Nephron progenitor cell (in vitro differentiated cells): ENCODE measurements around the gene ACOT13.
"Not testable (repeated sequence)": the region's sequence is repeated elsewhere in the genome, so short reads cannot be mapped to it uniquely, and the experiment has no call there.

Experiments used
- DNase-seq: peaks from one replicate; pipeline ENCODE4 v3.0.0; 2021
- H3K27ac Mint-ChIP-seq: 2 replicates; pipeline ENCODE4 v1.8.0; 2021; ENCODE audit warnings: mild to moderate bottlenecking, moderate library complexity, mixed read lengths
- H3K27me3 Mint-ChIP-seq: 2 replicates; pipeline ENCODE4 v1.8.0; 2021; ENCODE audit warnings: mild to moderate bottlenecking, low read depth, mixed read lengths; ENCODE audit not compliant: poor library complexity
- H3K36me3 Mint-ChIP-seq: 2 replicates; pipeline ENCODE4 v1.8.0; 2021; ENCODE audit warnings: low read depth, mixed read lengths
- H3K4me1 Mint-ChIP-seq: 2 replicates; pipeline ENCODE4 v1.8.0; 2021; ENCODE audit warnings: mixed read lengths
- H3K4me3 Mint-ChIP-seq: 2 replicates; pipeline ENCODE4 v1.8.0; 2021; ENCODE audit warnings: mild to moderate bottlenecking, moderate library complexity, mixed read lengths
- H3K9me3 Mint-ChIP-seq: 2 replicates; pipeline ENCODE4 v1.8.0; 2021; ENCODE audit warnings: mild to moderate bottlenecking, moderate library complexity, mixed read lengths
- TF ChIP-seq, protein P1 (sequence below): fragments of 200-600 bp; sonication (generic); IDR thresholded peaks from 2 replicates; pipeline ENCODE4 v1.5.0; 2021; ENCODE audit warnings: antibody characterized with exemption

ACOT13 gene

DNA sequence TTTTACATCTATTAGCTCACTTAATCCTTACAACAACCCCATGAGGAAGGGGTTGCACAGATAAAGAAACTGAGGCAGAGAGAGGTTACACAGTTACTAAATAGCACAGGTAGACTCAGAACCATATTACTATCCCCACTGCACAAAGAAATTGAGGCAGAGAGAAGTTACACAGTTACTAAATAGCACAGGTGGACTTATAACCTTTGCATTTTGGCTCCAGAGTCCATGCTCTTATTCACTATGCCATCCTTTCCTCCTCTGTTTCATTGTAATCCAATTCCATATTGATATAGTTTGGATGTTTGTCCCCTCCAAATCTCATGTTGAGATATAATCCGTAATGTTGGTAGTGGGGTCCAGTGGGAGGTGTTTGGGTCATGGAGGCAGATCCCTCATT lies 3.7 kb upstream of the ACOT13 start:
- peaks cover 62% of the 10 kb centered on the region for H3K36me3 Mint-ChIP-seq
- H3K4me3 Mint-ChIP-seq, result no peak overlapping the region
- H3K27me3 Mint-ChIP-seq, result no peaks in the 10 kb centered on the region
- no peak overlapping the region for H3K27ac Mint-ChIP-seq
- peaks cover 55% of the 10 kb centered on the region for H3K4me1 Mint-ChIP-seq
- DNase-seq, result no peak
- TF ChIP-seq, protein P1, sequence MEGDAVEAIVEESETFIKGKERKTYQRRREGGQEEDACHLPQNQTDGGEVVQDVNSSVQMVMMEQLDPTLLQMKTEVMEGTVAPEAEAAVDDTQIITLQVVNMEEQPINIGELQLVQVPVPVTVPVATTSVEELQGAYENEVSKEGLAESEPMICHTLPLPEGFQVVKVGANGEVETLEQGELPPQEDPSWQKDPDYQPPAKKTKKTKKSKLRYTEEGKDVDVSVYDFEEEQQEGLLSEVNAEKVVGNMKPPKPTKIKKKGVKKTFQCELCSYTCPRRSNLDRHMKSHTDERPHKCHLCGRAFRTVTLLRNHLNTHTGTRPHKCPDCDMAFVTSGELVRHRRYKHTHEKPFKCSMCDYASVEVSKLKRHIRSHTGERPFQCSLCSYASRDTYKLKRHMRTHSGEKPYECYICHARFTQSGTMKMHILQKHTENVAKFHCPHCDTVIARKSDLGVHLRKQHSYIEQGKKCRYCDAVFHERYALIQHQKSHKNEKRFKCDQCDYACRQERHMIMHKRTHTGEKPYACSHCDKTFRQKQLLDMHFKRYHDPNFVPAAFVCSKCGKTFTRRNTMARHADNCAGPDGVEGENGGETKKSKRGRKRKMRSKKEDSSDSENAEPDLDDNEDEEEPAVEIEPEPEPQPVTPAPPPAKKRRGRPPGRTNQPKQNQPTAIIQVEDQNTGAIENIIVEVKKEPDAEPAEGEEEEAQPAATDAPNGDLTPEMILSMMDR, result no peak
- peaks cover 10% of the 10 kb centered on the region for H3K9me3 Mint-ChIP-seq

DNA sequence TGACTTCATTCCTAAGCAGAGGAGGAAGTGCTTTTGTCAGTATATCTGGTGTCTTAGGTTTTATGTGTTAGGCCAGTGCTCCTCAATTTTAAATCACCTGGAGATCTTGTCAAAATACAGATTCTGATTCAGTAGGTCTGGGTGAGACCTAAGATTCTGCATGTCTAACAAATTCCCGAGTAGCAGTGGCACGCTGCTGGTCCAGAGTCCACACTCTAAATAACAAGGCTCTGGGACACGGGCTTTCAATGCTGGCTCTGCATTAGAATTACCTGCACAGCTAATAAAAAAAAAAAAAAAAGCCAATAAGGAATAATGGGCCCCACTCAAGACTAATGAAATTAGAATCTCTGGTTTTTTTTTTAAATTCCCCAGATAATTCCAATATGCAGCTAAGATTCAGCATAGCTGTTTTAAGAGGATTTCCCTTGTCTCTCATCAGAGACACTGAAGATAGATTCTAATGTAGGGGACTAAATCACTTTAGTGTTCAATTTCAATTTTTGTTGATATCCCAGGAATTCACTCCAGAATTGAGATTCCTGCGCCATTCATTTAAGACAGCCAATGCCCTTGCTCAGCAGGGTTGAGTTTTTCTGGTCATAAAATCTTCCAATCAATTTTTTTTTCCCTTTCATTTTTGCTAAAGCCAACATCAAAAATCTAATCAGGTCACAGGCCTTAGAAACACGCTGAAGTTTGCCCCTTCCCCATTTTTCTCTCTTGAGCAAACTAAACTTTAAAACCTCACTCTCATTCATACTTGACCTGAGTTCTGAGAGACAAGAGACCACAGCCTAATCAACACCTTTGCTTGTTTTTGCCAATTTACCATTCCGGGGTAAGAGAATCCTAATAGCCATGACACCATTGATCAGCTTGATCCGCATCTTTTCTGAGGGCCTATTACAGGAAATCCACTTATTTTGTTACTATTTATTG lies 2.6 kb upstream of the ACOT13 start:
- H3K9me3 Mint-ChIP-seq, result peaks cover 21% of the 10 kb centered on the region
- H3K27me3 Mint-ChIP-seq, result no peaks in the 10 kb centered on the region
- TF ChIP-seq, protein P1, result no peak
- H3K4me3 Mint-ChIP-seq, result peak overlapping the region; percentile 96
- DNase-seq, result no peak
- H3K4me1 Mint-ChIP-seq, result peaks cover 55% of the 10 kb centered on the region
- peaks cover 62% of the 10 kb centered on the region for H3K36me3 Mint-ChIP-seq
- H3K27ac Mint-ChIP-seq, result no peak overlapping the region

DNA sequence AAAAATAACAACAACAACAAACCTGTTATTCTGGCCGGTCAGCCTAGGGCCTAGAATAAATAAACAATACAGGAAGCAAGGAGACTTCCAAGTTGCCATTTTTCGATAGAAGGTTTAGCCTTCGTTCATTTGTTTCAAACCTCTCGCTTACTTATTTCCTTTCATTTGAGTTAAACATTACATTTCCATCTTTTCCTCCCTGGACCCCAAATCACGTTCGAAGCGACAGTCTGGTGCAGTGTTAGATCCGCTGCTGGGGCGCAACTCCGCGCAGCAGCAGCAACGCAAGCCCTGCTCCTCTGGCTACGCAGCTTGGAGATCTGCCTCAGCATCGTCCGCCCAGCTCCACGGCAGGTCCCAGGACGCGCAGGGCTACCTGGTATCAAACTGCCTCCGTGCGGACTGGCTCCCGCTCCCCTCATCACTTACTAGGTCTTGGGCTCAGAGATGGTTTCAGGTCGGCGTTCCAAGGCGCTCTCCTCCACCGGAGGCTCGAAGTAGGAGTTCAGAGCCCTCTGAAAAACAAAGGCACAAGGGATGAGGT lies 708 bp upstream of the ACOT13 start:
- Mint-ChIP-seq H3K4me1 (peaks cover 55% of the 10 kb centered on the region), H3K27ac (peak overlapping the region; percentile 98), H3K9me3 (peaks cover 40% of the 10 kb centered on the region), H3K27me3 (no peaks in the 10 kb centered on the region), H3K4me3 (peak overlapping the region; percentile 96), H3K36me3 (peaks cover 74% of the 10 kb centered on the region)
- TF ChIP-seq, protein P1, result no peak
- DNase-seq, result peak; percentile 58

DNA sequence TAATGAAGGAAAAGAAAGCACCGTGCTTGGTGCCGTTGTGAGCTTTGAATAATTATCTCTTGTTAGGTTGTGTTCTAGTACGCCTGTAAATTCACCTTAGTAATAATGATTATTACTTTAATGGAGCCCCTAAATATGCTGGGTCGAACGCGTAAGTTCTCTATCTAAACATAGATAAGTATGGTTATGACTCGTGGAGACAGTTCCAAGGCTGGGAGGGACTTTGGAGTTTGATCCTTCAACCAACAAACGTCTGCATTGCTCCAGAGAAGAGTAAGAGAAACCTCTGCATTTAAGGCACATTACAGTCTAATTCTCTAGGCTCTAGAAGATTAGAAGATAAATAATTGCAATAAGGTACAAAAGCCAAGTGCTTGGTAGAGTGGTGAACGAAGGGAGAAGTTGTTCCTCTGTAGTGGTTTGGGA lies 514 bp downstream of the ACOT13 start:
- Mint-ChIP-seq H3K36me3 (peaks cover 69% of the 10 kb centered on the region), H3K27ac (peak overlapping the region; percentile 98), H3K4me1 (peaks cover 46% of the 10 kb centered on the region), H3K27me3 (no peaks in the 10 kb centered on the region), H3K4me3 (peak overlapping the region; percentile 96), H3K9me3 (peaks cover 52% of the 10 kb centered on the region)
- DNase-seq, result no peak
- TF ChIP-seq, protein P1, result no peak

DNA sequence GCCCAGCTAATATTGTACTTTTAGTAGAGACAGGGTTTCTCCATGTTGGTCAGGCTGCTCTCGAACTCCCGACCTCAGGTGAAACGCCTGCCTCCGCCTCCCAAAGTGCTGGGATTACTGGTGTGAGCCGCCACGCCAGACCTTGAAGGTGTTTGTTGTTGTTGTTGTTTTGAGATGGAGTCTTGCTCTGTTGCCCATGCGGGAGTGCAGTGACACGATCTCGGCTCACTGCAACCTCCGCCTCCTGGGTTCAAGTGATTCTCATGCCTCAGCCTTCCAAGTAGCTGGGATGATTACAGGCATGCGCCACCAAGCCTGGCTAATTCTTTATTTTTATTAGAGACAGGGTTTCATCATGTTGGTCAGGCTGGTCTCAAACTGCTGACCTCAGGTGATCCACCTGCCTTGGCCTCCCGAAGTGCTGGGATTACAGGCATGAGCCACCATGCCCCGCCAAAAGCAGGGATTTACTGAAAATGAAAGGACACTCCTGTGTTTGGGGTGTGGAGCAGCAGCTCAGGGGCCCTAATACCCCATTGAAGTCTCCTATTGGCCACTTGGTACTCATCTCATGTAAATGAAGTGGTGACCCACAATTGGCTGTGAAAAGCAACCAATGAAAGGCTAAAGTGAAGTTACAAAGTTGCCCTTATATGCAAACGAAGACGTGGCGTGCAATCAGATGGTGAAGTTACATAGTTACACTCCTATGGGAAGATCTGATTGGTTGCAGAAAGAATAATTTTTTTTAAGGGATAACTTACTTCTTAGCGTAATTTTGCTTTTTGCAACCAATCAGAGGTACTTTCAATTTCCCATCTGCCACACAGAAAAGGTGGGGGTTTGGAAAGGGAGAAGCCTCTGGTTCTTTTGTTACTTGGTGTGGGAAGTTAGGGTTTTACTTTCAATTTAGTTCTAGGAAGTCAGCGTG lies 1.5 kb downstream of the ACOT13 start:
- not testable (repeated sequence) for H3K27me3 Mint-ChIP-seq, DNase-seq, H3K27ac Mint-ChIP-seq
- Mint-ChIP-seq H3K36me3 (peaks cover 69% of the 10 kb centered on the region), H3K4me1 (peaks cover 39% of the 10 kb centered on the region), H3K9me3 (peaks cover 61% of the 10 kb centered on the region), H3K4me3 (peak overlapping the region; percentile 96)

DNA sequence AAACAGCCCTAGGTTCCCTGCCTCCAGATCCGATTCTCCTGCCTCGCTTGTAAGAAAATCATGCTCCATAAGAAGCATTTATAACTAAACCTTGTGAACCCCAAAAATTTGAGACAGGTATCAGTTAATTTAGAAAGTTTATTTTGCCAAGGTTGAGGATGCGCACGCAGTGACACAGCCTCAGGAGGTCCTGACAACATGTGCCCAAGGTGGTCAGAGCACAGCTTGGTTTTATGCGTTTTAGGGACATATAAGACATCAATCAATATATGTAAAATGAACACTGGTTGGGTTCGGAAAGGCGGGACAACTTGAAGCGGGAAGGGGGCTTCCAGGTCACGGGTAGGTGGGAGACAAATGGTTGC lies 2.1 kb downstream of the ACOT13 start:
- H3K4me1 Mint-ChIP-seq, result peaks cover 32% of the 10 kb centered on the region
- H3K36me3 Mint-ChIP-seq, result peaks cover 69% of the 10 kb centered on the region
- H3K4me3 Mint-ChIP-seq, result peak overlapping the region; percentile 52
- no peak for DNase-seq
- no peak overlapping the region for H3K27ac Mint-ChIP-seq
- TF ChIP-seq, protein P1, result no peak
- peaks cover under 1% of the 10 kb centered on the region for H3K27me3 Mint-ChIP-seq
- H3K9me3 Mint-ChIP-seq, result peaks cover 68% of the 10 kb centered on the region

DNA sequence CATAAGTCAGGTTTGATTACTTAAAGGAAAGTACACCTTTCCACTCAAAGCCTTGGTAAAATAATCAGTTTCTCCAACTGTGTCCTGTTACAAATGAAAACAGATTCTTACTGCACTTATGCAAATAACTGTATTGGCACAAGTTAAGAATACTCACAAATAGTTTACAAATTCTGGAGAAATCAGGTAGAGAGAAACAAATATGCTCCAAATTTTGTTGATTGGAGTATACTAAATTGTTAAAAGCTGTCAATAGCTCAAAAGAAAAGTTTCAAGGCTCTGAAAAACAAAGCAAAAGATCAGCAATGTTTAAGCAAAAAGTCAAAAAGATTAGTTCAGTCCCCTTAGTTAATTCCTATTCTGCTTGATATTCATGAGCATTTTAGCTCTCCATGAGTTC lies 3.6 kb downstream of the ACOT13 start:
- Mint-ChIP-seq H3K36me3 (peaks cover 76% of the 10 kb centered on the region), H3K9me3 (peaks cover 83% of the 10 kb centered on the region), H3K4me1 (peaks cover 17% of the 10 kb centered on the region)
- H3K27me3 Mint-ChIP-seq, H3K4me3 Mint-ChIP-seq, DNase-seq, H3K27ac Mint-ChIP-seq: not testable (repeated sequence)

DNA sequence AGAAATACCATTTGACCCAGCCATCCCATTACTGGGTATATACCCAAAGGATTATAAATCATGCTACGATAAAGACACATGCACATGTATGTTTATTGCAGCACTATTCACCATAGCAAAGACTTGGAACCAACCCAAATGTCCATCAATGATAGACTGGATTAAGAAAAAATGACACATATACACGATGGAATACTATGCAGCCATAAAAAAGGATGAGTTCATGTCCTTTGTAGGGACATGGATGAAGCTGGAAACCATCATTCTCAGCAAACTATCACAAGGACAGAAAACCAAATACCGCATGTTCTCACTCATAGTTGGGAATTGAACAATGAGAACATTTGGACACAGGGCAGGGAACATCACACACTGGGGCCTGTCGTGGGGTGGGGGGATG lies 4.2 kb downstream of the ACOT13 start:
- H3K27ac Mint-ChIP-seq, H3K27me3 Mint-ChIP-seq, DNase-seq, H3K4me3 Mint-ChIP-seq: not testable (repeated sequence)
- Mint-ChIP-seq H3K9me3 (peaks cover 87% of the 10 kb centered on the region), H3K36me3 (peaks cover 79% of the 10 kb centered on the region), H3K4me1 (peaks cover 11% of the 10 kb centered on the region)
